Parathyroid adenoma (tissue), 2 donors: Measurements from ENCODE around the gene KCND1.
"Not testable (repeated sequence)": the region's sequence is repeated elsewhere in the genome, so short reads cannot be mapped to it uniquely, and the experiment has no call there.

Source experiments
- H2AFZ ChIP-seq: fragments of 300-600 bp; sonication (generic); one replicate; pipeline ENCODE4 v1.7.0; 2017; ENCODE audit warnings: antibody characterized with exemption, mild to moderate bottlenecking
- H3K27ac ChIP-seq: fragments of 300-600 bp; sonication (generic); one replicate; pipeline ENCODE4 v1.7.0; 2017
- H3K27me3 ChIP-seq: fragments of 300-600 bp; sonication (generic); one replicate; pipeline ENCODE4 v1.7.0; 2017; ENCODE audit warnings: low read length; ENCODE audit not compliant: control insufficient read depth, insufficient read depth
- H3K36me3 ChIP-seq: fragments of 300-600 bp; sonication (generic); one replicate; pipeline ENCODE4 v1.7.0; 2017; ENCODE audit warnings: low read length; ENCODE audit not compliant: control insufficient read depth, insufficient read depth
- H3K4me1 ChIP-seq: fragments of 300-600 bp; sonication (generic); one replicate; pipeline ENCODE4 v1.7.0; 2017; ENCODE audit warnings: control low read depth
- H3K4me2 ChIP-seq: fragments of 300-600 bp; sonication (generic); one replicate; pipeline ENCODE4 v1.7.0; 2017; ENCODE audit warnings: low read length
- H3K4me3 ChIP-seq: fragments of 300-600 bp; sonication (generic); one replicate; pipeline ENCODE4 v1.7.0; 2017; ENCODE audit warnings: low read depth, low read length
- H3K79me2 ChIP-seq: fragments of 300-600 bp; sonication (generic); one replicate; pipeline ENCODE4 v1.7.0; 2017; ENCODE audit warnings: control low read depth
- H3K9ac ChIP-seq: fragments of 300-600 bp; sonication (generic); one replicate; pipeline ENCODE4 v1.7.0; 2017; ENCODE audit warnings: mild to moderate bottlenecking
- H3K9me3 ChIP-seq: fragments of 300-600 bp; sonication (generic); one replicate; pipeline ENCODE4 v1.7.0; 2017; ENCODE audit warnings: low read length; ENCODE audit not compliant: control insufficient read depth
- TF ChIP-seq, protein P1 (sequence below): fragments of 300-600 bp; sonication (generic); IDR thresholded peaks from one replicate; pipeline ENCODE4 v1.7.0; 2017; ENCODE audit warnings: antibody characterized with exemption, mild to moderate bottlenecking
- donor health status: primary hyperparathyroidism.

KCND1 gene

GRCh38 chrX:48989483-48989882 is 17.8 kb upstream of the KCND1 start:
- H3K27me3 ChIP-seq = no peaks in the 10 kb centered on the region
- H2AFZ ChIP-seq = no peak overlapping the region
- no peaks in the 10 kb centered on the region for H3K9me3 ChIP-seq
- H3K9ac ChIP-seq = no peak overlapping the region
- TF ChIP-seq, protein P1, sequence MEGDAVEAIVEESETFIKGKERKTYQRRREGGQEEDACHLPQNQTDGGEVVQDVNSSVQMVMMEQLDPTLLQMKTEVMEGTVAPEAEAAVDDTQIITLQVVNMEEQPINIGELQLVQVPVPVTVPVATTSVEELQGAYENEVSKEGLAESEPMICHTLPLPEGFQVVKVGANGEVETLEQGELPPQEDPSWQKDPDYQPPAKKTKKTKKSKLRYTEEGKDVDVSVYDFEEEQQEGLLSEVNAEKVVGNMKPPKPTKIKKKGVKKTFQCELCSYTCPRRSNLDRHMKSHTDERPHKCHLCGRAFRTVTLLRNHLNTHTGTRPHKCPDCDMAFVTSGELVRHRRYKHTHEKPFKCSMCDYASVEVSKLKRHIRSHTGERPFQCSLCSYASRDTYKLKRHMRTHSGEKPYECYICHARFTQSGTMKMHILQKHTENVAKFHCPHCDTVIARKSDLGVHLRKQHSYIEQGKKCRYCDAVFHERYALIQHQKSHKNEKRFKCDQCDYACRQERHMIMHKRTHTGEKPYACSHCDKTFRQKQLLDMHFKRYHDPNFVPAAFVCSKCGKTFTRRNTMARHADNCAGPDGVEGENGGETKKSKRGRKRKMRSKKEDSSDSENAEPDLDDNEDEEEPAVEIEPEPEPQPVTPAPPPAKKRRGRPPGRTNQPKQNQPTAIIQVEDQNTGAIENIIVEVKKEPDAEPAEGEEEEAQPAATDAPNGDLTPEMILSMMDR = no peak
- H3K4me3 ChIP-seq = no peak overlapping the region
- no peaks in the 10 kb centered on the region for H3K79me2 ChIP-seq
- no peaks in the 10 kb centered on the region for H3K4me1 ChIP-seq
- no peak overlapping the region for H3K4me2 ChIP-seq
- no peak overlapping the region for H3K27ac ChIP-seq
- H3K36me3 ChIP-seq = no peaks in the 10 kb centered on the region

DNA sequence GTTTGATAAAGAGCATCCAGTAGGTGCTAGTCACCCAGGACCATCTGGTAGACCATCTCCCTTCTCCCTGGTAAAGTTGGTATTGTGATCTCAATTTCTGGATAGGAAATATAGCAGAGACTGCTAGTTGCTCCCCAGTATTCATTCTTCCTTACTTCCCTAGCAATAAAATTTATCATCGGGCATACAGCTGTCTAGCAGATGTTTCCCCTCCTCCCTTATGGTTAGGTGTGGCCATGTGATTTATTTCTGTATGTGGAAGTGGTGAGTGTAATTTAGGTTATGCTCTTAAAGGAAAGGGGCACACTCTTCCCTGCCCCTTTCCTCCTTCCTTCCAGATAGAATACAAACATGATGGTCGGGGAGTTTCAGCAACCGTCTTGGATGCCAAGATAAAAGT is 12.3 kb upstream of the KCND1 start:
- H3K36me3 ChIP-seq = no peaks in the 10 kb centered on the region
- H3K4me1 ChIP-seq = no peaks in the 10 kb centered on the region
- H2AFZ ChIP-seq = no peak overlapping the region
- H3K4me2 ChIP-seq = no peak overlapping the region
- no peaks in the 10 kb centered on the region for H3K9me3 ChIP-seq
- TF ChIP-seq, protein P1 = no peak
- no peaks in the 10 kb centered on the region for H3K79me2 ChIP-seq
- no peak overlapping the region for H3K27ac ChIP-seq
- H3K27me3 ChIP-seq = no peaks in the 10 kb centered on the region
- H3K4me3 ChIP-seq = no peak overlapping the region
- no peak overlapping the region for H3K9ac ChIP-seq

DNA sequence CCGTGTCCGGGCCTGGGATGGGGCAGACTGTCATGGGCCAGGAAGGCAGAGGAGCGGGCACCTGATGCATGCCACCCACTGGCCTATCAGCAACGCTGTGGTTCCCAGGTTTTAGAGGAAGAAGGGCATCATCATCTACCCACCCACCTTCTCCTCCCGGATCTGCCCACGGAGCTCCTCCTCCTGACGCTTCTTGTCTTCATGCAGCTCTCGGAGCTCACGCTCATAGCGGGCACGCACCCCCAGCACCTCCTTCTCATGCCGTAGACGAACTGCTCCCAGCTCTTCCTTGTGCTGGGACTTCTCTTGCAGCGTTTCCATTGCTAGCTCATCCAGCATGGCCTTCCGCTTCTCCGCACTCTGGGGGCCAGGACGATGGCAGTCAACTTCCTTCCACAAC is 11.4 kb upstream of the KCND1 start:
- H3K27me3 ChIP-seq = no peaks in the 10 kb centered on the region
- H3K4me1 ChIP-seq = no peaks in the 10 kb centered on the region
- no peak overlapping the region for H3K27ac ChIP-seq
- H2AFZ ChIP-seq = no peak overlapping the region
- H3K9ac ChIP-seq = no peak overlapping the region
- TF ChIP-seq, protein P1 = no peak
- H3K4me3 ChIP-seq = no peak overlapping the region
- no peak overlapping the region for H3K4me2 ChIP-seq
- H3K36me3 ChIP-seq = no peaks in the 10 kb centered on the region
- H3K9me3 ChIP-seq = no peaks in the 10 kb centered on the region
- no peaks in the 10 kb centered on the region for H3K79me2 ChIP-seq

- Histone ChIP-seq H3K4me3 (no peak overlapping the region), H3K27ac (no peak overlapping the region), H2AFZ (no peak overlapping the region), H3K36me3 (no peaks in the 10 kb centered on the region), H3K4me1 (no peaks in the 10 kb centered on the region), H3K27me3 (no peaks in the 10 kb centered on the region), H3K79me2 (no peaks in the 10 kb centered on the region), H3K9ac (no peak overlapping the region), H3K9me3 (no peaks in the 10 kb centered on the region), H3K4me2 (no peak overlapping the region)
- TF ChIP-seq, protein P1 = no peak
Measured at GRCh38 chrX:48981178-48981577, 9.5 kb upstream of the KCND1 start.

DNA sequence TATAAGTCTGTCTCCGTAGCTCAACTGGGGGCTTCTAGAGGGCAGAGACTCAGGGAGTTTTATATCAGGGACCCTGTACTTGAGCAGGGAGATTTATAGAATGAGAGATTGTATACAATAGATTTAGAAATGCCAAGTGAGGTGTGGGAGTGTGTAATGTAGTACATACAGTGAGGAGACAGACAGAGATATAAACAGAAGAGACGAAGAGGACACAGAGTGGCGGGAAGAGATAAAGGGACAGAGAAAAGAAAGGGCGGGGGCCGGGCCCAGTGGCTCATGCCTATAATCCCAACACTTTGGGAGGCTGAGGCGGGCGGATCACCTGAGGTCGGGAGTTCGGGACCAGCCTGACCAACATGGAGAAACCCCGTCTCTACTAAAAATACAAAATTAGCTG is 8.7 kb upstream of the KCND1 start:
- not testable (repeated sequence) for H2AFZ ChIP-seq, H3K4me1 ChIP-seq, H3K9me3 ChIP-seq, H3K36me3 ChIP-seq, H3K79me2 ChIP-seq, H3K9ac ChIP-seq, H3K27me3 ChIP-seq, H3K27ac ChIP-seq, H3K4me2 ChIP-seq, H3K4me3 ChIP-seq
